GM21723 (cell line): Measurements from ENCODE around the gene RGS3.

Experiments used
- ATAC-seq: cut with Tn5 transposase; IDR thresholded peaks from one replicate; pipeline ENCODE4 v1.9.1; 2021; ENCODE audit warnings: mild to moderate bottlenecking, moderate library complexity; ENCODE audit not compliant: unreplicated experiment

RGS3 gene

GRCh38 chr9:113509463-113509862 lies 45.9 kb downstream of the RGS3 start:
- ATAC-seq = no peak

- ATAC-seq = no peak
Measured at GRCh38 chr9:113511047-113511521, 47.6 kb downstream of the RGS3 start.

- peak; percentile 49 for ATAC-seq
Measured at GRCh38 chr9:113511856-113512761, 48.6 kb downstream of the RGS3 start.

- ATAC-seq = no peak
Measured at GRCh38 chr9:113513111-113513510, 49.6 kb downstream of the RGS3 start.

- no peak for ATAC-seq
Measured at GRCh38 chr9:113513536-113513935, 50.0 kb downstream of the RGS3 start.

- ATAC-seq = no peak
Measured at GRCh38 chr9:113514061-113514460, 50.5 kb downstream of the RGS3 start.

- no peak for ATAC-seq
Measured at GRCh38 chr9:113514748-113515147, 51.2 kb downstream of the RGS3 start.

- no peak for ATAC-seq
Measured at GRCh38 chr9:113515862-113516261, 52.3 kb downstream of the RGS3 start.

- ATAC-seq = peak; percentile 89
Measured at GRCh38 chr9:113516840-113517577, 53.5 kb downstream of the RGS3 start.

GRCh38 chr9:113519426-113520108 lies 56.0 kb downstream of the RGS3 start:
- ATAC-seq = no peak

- ATAC-seq = no peak
Measured at GRCh38 chr9:113520109-113520642, 56.6 kb downstream of the RGS3 start.

GRCh38 chr9:113521693-113522255 lies 58.2 kb downstream of the RGS3 start:
- no peak for ATAC-seq

- no peak for ATAC-seq
Measured at GRCh38 chr9:113522419-113522818, 58.9 kb downstream of the RGS3 start.

- no peak for ATAC-seq
Measured at GRCh38 chr9:113522858-113523257, 59.3 kb downstream of the RGS3 start.

- peak; percentile 78 for ATAC-seq
Measured at GRCh38 chr9:113523421-113524141, 60.1 kb downstream of the RGS3 start.

GRCh38 chr9:113524468-113524867 lies 60.9 kb downstream of the RGS3 start:
- no peak for ATAC-seq

- no peak for ATAC-seq
Measured at GRCh38 chr9:113525205-113525604, 61.7 kb downstream of the RGS3 start.

- ATAC-seq = no peak
Measured at GRCh38 chr9:113525831-113526230, 62.3 kb downstream of the RGS3 start.

- no peak for ATAC-seq
Measured at GRCh38 chr9:113526231-113526746, 62.8 kb downstream of the RGS3 start.

- no peak for ATAC-seq
Measured at GRCh38 chr9:113526841-113527240, 63.3 kb downstream of the RGS3 start.
